Thymus (tissue), 11 donors: ENCODE results near the gene FAM114A1. TPM values are rescaled to one million over a fixed set of nuclear protein-coding genes. Genes with fewer than 3 reads are reported as not detected.
"Not testable (repeated sequence)": the region's sequence is repeated elsewhere in the genome, so short reads cannot be mapped to it uniquely, and the experiment has no call there.

Source experiments
- DNase-seq, 9 donors: peaks; one replicate each; pipeline ENCODE4 v3.0.0-alpha.2; 2013; ENCODE audit warnings: low spot score in 9 of 9, low read depth in 6 of 9, missing footprints in 1 of 9
- H3K27ac ChIP-seq, 2 donors: one replicate each; pipeline ENCODE4 v1.5.1; 2013; ENCODE audit warnings: control low read depth in 1 of 2, low read depth in 1 of 2, low read length in 1 of 2, mild to moderate bottlenecking in 1 of 2, moderate library complexity in 1 of 2
- H3K27me3 ChIP-seq, 2 donors: one replicate each; pipeline ENCODE4 v1.5.1; 2013; ENCODE audit warnings: low read length in 1 of 2; ENCODE audit not compliant: control insufficient read depth in 2 of 2, insufficient read depth in 1 of 2
- H3K36me3 ChIP-seq, 2 donors: one replicate each; pipeline ENCODE4 v1.5.1; 2013; ENCODE audit warnings: low read length in 1 of 2, mild to moderate bottlenecking in 1 of 2, moderate library complexity in 1 of 2; ENCODE audit not compliant: control insufficient read depth in 2 of 2, insufficient read depth in 2 of 2
- H3K4me1 ChIP-seq, 2 donors: one replicate each; pipeline ENCODE4 v1.5.1; 2013; ENCODE audit warnings: low read length in 2 of 2; ENCODE audit not compliant: control insufficient read depth in 2 of 2, insufficient read depth in 2 of 2
- H3K4me3 ChIP-seq, 2 donors: one replicate each; pipeline ENCODE4 v1.5.1; 2013; ENCODE audit warnings: low read length in 2 of 2, control low read depth in 1 of 2, mild to moderate bottlenecking in 1 of 2
- H3K9me3 ChIP-seq, 2 donors: one replicate each; pipeline ENCODE4 v1.5.1; 2013; ENCODE audit warnings: low read length in 1 of 2, mild to moderate bottlenecking in 1 of 2; ENCODE audit not compliant: control insufficient read depth in 2 of 2, insufficient read depth in 1 of 2
- WGBS: extraction: QIAGEN DNeasy Blood & Tissue Kit; methylation state at CpG from one replicate; pipeline ENCODE4 v1.1.7; 2013; 5-methylcytosine and 5-hydroxymethylcytosine counted together
- polyA plus RNA-seq: library from polyadenylated mRNA; stranded (reverse); fragments of 200-250 nt; gene quantifications from one replicate; pipeline ENCODE4 v1.2.3, GENCODE V29; 2013
- total RNA-seq: library from RNA; stranded (reverse); fragments of 120-200 nt; gene quantifications from one replicate; pipeline ENCODE4 v1.2.4, GENCODE V29; 2013
- donor health status: healthy.

FAM114A1 gene
- total and polyA plus RNA-seq, 2 donors, result 5.9 to 7.3 TPM

DNA sequence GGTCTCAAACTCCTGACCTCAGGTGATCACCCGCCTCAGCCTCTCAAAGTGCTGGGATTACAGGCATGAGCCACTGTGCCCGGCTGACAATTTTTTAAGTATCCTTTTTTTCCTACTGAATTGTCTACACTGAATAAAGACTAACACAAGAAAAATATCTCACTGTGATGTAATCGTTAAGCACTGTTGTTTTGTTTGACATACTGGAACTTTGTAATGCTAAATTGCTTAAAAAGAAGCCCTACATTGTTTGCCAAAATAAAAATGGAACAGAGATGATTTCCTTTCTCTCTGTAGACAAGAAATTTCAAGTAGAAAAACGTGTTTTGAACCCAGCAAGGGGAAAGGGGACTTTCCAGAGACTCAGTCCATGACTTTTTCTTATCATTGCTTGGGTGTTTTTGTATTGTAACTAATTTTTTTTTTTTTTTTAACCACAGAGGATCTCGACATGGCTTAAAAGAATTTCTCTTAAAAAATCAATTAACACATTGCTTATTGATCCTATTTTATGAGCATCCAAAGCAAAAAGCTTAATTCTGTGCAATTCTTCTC, 89.7 kb downstream of the FAM114A1 start:
- no peaks in the 10 kb centered on the region for H3K4me1 ChIP-seq
- H3K4me3 ChIP-seq, result no peak overlapping the region
- no peaks in the 10 kb centered on the region for H3K36me3 ChIP-seq
- H3K27ac ChIP-seq, result peak overlapping the region in 1 of 2 donors; percentile 32
- WGBS, result 75% methylated on average over 5 of the region's 5 CpGs
- H3K27me3 ChIP-seq, result no peaks in the 10 kb centered on the region
- H3K9me3 ChIP-seq, result no peaks in the 10 kb centered on the region
- no peak for DNase-seq

DNA sequence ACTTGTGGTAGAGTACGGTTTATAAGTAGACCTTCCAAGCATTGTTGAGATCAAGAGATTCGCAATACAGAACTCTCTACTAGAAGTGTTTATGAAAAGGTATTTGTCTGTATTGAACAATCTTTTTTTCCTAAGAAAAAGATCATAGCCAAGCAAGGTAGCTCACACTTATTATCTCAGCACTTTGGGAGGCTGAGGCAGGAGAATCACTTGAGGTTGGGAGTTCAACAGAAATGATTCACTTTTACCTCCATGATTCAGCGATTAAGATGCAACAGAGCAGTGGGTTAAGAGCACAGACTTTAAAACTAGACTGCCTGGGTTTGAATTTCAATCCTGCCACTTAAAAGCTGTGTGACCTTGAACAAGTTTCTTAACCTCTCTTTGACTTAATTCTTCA, 90.3 kb downstream of the FAM114A1 start:
- Histone ChIP-seq H3K9me3 (no peaks in the 10 kb centered on the region), H3K27ac (peak overlapping the region in 1 of 2 donors; percentile 5)
- 95% methylated on average over 3 of the region's 3 CpGs for WGBS

DNA sequence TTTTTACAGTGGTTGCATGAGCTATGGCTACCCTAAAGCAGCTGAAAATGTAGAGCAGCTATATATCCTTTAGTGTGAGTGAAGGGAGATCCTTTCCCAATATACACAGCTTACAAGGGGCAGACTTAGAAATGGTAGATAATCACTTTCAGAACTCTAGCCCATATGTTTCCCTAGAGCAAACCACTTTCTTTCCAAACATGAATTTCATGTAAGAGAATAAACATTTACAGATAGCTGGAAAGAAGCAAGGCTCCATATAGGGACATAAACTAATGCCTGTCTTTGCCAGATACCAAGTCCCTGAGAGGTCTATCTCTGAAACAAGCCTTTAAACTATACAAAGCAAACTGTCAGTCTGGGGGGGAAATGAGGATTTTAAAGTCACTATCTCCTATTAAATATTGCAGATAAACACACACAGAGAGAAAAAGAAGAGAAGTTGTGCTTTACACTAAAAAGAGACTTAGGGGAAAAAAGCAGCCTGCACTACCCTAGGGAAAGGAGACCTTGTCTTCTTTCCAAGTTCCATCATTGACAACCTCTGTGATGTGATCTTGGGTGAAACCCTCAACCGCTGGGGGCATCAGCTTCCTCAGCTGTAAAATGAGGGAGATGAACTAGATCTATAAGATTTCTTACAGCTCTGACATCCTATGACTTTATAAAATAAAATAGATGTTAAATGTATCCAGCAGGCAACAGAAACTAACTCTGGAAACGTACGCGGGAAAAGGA, 91.0 kb downstream of the FAM114A1 start:
- Histone ChIP-seq H3K36me3 (no peaks in the 10 kb centered on the region), H3K27ac (no peak overlapping the region), H3K4me1 (no peaks in the 10 kb centered on the region), H3K27me3 (no peaks in the 10 kb centered on the region), H3K4me3 (no peak overlapping the region), H3K9me3 (no peaks in the 10 kb centered on the region)
- DNase-seq, result no peak
- WGBS, result 54% methylated on average over 4 of the region's 4 CpGs

More for the DNA sequence above, 90.3 kb downstream of the FAM114A1 start:
- no peaks in the 10 kb centered on the region for H3K27me3 ChIP-seq
- no peaks in the 10 kb centered on the region for H3K36me3 ChIP-seq
- H3K4me3 ChIP-seq, result no peak overlapping the region
- DNase-seq, result no peak
- no peaks in the 10 kb centered on the region for H3K4me1 ChIP-seq

DNA sequence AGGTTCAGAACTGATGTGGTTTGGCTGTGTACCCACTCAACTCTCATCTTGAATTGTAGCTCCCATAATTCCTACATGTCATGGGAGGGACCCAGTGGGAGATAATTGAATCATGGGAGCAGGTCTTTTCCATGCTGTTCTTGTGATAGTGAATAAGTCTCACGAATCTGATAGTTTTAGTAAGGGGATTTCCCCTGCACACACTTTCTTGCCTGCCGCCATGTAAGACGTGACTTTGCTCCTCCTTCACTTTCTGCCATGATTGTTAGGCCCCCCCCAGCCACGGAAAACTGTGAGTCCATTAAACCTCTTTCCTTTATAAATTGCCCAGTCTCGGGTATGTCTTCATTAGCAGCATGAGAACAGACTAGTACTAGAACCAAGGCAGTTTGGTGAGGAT, 91.6 kb downstream of the FAM114A1 start:
- H3K4me1 ChIP-seq, H3K36me3 ChIP-seq, H3K4me3 ChIP-seq, H3K27ac ChIP-seq, H3K27me3 ChIP-seq, DNase-seq, H3K9me3 ChIP-seq: not testable (repeated sequence)
- 98% methylated on average over 5 of the region's 5 CpGs for WGBS

DNA sequence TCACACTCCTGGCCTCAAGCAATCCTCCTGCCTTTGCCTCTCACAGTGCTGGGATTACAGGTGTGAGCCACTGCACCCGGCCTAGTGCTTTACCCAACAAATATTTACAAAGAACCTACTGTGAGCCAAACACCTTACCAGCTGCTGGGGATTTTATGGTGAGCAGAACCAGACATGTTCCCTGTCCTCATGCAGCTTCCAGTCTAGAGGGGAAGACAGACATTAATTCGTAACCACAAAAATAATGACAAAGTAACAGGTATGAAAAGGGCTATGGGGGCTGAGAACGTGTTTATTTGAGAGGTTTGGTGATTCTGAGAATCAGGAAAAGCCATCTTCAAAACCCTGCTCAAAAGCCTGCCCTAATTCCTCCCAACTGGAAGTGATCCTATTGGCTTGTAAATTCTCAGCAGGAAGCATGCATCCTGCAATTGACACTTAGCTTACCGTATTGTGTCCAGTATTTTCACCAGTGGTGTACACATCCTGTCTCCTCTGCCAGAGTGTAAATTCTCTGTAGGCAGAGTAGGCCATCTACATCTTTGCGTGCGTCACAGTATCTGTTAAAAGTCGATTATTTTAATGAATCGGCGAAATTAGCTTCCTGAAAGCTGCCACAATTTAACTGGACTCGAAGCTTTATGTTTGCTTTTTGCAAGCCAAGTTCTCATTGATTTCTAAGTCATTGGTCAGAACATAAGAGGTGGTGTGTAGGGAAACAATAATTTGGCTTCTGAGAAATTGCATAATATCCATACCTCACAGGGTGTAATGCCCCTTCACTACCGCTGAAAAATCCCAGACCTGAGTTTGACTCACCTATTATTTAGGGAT, 97.6 kb downstream of the FAM114A1 start:
- WGBS, result 95% methylated on average over 11 of the region's 11 CpGs
- Histone ChIP-seq H3K36me3 (peaks cover 0 to 2% of the 10 kb centered on the region in 2 donors), H3K4me1 (no peaks in the 10 kb centered on the region), H3K4me3 (no peak overlapping the region), H3K9me3 (peaks cover 0 to 4% of the 10 kb centered on the region in 2 donors), H3K27me3 (no peaks in the 10 kb centered on the region), H3K27ac (no peak overlapping the region)
- no peak for DNase-seq

DNA sequence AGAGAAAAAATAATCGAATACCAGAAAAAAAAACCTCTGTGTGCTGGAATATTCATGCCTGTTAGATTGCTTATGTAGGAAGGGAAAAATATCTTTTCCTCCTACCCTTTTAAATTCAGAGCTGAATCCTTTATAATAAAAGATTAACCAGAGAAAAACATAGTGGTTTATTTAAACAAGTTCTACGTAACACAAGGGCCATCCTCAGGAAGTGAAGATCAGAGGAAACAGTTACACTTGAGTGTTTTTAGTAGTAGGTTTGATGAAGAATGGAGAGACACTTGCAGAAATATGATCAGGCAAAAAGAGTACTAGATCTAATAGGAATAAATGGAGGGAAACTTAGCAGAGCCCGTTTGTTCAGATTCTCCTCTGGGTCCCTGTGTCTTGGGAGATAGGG, 98.3 kb downstream of the FAM114A1 start:
- Histone ChIP-seq H3K27me3 (no peaks in the 10 kb centered on the region), H3K27ac (no peak overlapping the region), H3K4me3 (no peak overlapping the region), H3K36me3 (peaks cover 0 to 2% of the 10 kb centered on the region in 2 donors), H3K4me1 (no peaks in the 10 kb centered on the region), H3K9me3 (peaks cover 0 to 4% of the 10 kb centered on the region in 2 donors)
- 83% methylated on average over 3 of the region's 3 CpGs for WGBS
- DNase-seq, result no peak

GRCh38 chr4:38967260-38968095, 99.9 kb downstream of the FAM114A1 start:
- H3K4me1 ChIP-seq, result no peaks in the 10 kb centered on the region
- H3K36me3 ChIP-seq, result peaks cover 0 to 2% of the 10 kb centered on the region in 2 donors
- no peaks in the 10 kb centered on the region for H3K27me3 ChIP-seq
- no peak overlapping the region for H3K27ac ChIP-seq
- no peak overlapping the region for H3K4me3 ChIP-seq
- H3K9me3 ChIP-seq, result peaks cover 0 to 4% of the 10 kb centered on the region in 2 donors
- no peak for DNase-seq
- 98% methylated on average over 7 of the region's 7 CpGs for WGBS

- DNase-seq, result no peak
- 99% methylated on average over 5 of the region's 5 CpGs for WGBS
- no peaks in the 10 kb centered on the region for H3K4me1 ChIP-seq
- H3K9me3 ChIP-seq, result peaks cover 0 to 4% of the 10 kb centered on the region in 2 donors
- no peaks in the 10 kb centered on the region for H3K27me3 ChIP-seq
- H3K4me3 ChIP-seq, result no peak overlapping the region
- H3K27ac ChIP-seq, result no peak overlapping the region
- H3K36me3 ChIP-seq, result peaks cover 0 to 2% of the 10 kb centered on the region in 2 donors
These were observed 101.1 kb downstream of the FAM114A1 start for GRCh38 chr4:38968668-38969067.
